GM12892 (cell line): ENCODE results near the gene C1orf116.

ENCODE experiments used
- POLR2A ChIP-seq: IDR thresholded peaks from 2 replicates; pipeline ENCODE4 v1.6.1; 2011; ENCODE audit warnings: low read depth, low read length, control low read depth
- POLR2AphosphoS5 ChIP-seq: IDR thresholded peaks from 2 replicates; pipeline ENCODE4 v1.6.1; 2011; ENCODE audit warnings: low read depth, low read length, control low read depth
- TAF1 ChIP-seq: IDR thresholded peaks from 2 replicates; pipeline ENCODE4 v1.6.1; 2011; ENCODE audit warnings: low read depth, mild to moderate bottlenecking, control low read depth, low read length, borderline replicate concordance

GRCh38 chr1:207001492-207002245 is 30.9 kb downstream of the C1orf116 start:
- TF ChIP-seq POLR2A (no peak), POLR2AphosphoS5 (no peak), TAF1 (no peak)
